ENCODE results near the gene KDM6A.
"Not testable (repeated sequence)": the region's sequence is repeated elsewhere in the genome, so short reads cannot be mapped to it uniquely, and the experiment has no call there.

KDM6A gene

DNA sequence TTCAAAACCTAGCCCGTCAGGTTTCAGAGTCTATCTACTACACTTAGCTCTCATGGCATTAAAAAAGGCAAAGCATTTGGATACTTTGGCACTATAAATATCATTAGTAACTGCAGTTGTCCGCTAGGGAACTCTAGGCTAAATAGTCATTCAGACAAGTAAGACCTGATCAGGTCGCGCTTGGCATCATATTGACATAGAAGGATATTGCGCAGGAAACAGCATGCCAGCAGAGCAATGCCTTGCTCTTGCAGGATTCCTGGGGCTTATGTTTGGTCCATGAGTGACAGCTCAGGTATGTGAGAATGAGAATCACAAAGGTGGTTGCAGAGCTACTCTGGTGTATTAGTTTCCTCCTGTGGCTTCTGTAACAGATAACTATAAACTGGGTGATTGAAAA, 62.7 kb downstream of the KDM6A start:
- TF ChIP-seq, protein P1, sequence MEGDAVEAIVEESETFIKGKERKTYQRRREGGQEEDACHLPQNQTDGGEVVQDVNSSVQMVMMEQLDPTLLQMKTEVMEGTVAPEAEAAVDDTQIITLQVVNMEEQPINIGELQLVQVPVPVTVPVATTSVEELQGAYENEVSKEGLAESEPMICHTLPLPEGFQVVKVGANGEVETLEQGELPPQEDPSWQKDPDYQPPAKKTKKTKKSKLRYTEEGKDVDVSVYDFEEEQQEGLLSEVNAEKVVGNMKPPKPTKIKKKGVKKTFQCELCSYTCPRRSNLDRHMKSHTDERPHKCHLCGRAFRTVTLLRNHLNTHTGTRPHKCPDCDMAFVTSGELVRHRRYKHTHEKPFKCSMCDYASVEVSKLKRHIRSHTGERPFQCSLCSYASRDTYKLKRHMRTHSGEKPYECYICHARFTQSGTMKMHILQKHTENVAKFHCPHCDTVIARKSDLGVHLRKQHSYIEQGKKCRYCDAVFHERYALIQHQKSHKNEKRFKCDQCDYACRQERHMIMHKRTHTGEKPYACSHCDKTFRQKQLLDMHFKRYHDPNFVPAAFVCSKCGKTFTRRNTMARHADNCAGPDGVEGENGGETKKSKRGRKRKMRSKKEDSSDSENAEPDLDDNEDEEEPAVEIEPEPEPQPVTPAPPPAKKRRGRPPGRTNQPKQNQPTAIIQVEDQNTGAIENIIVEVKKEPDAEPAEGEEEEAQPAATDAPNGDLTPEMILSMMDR (IDR thresholded peaks at IDR 0.05): no peak
- TF ChIP-seq ZFX (IDR thresholded peaks at IDR 0.05; ENCODE audit: borderline replicate concordance): no peak
- no peak overlapping the region for H3K27ac ChIP-seq

DNA sequence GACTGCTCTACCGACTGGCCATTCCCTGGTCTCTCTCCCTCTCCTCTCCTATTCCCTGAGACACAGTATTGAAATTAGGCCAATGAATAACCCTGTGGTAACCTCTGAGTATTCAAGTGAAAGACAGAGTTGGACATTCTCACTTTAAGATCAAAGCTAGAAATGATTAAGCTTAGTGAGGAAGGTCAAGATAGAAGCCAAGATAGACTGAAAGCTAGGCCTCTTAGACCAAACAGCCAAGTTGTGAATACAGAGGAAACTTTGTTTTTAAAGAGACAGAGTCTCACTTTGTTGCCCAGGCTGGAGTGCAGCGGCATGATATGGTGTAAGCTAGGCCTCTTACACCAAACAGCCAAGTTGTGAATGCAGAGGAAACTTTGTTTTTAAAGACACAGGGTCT, 64.6 kb downstream of the KDM6A start:
- H3K27ac ChIP-seq: no peak overlapping the region
- TF ChIP-seq, protein P1 (IDR thresholded peaks at IDR 0.05): no peak
- TF ChIP-seq ZFX (IDR thresholded peaks at IDR 0.05; ENCODE audit: borderline replicate concordance): no peak

DNA sequence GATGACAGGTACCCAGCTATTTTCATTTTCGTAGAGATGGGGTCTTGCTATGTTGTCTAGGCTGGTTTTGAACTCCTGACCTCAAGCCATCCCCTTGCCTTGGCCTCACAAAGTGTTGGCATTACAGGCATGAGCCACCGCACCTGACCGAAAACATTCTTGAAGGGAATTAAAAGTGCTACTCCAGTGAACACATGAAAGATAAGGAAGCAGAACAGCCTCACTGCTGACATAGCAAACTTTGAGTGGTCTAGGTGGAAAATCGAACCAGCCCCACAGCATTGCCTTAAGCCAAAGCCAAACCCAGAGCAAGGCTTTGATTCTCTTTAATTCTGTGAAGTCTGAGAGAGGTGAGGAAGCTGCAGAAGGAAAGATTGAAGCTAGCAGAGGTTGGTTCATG, 65.1 kb downstream of the KDM6A start:
- H3K27ac ChIP-seq: no peak overlapping the region
- TF ChIP-seq, protein P1 (IDR thresholded peaks at IDR 0.05): no peak
- no peak for TF ChIP-seq ZFX (IDR thresholded peaks at IDR 0.05; ENCODE audit: borderline replicate concordance)

DNA sequence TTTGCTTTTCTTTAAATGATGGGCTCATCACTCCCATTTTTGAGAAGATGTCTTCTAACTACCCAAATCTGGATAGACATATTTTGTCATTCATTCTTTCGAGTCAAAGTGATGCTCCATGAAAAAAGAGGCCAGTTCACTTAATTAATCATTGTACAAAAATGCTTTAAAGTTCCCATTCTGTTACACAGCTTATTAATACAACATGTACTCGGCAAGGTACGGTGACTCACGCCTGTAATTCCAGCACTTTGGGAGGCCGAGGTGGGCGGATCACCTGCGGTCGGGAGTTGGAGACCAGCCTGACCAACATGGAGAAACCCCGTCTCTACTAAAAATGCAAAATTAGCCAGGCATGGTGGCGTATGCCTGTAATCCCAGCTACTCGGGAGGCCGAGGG, 67.6 kb downstream of the KDM6A start:
- not testable (repeated sequence) for H3K27ac ChIP-seq

DNA sequence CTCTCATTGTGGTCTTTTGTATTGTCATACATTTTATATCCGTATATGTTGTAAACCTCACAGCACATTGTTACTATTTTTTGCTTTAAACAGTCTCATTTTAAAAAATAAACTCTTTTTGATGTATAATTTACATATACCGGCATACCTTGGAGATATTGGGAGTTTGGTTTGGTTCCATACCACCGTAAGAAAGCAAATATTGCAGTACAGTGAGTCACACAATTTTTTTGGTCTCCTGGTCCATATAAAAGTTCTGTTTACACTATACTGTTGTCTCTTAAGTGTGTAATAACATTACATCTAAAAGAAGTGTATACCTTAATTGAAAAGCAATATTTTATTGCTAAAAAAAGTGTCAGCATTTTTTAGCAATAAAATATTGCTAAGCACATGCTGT, 70.0 kb downstream of the KDM6A start:
- H3K27ac ChIP-seq: no peak overlapping the region
- TF ChIP-seq, protein P1 (IDR thresholded peaks at IDR 0.05): no peak
- TF ChIP-seq ZFX (IDR thresholded peaks at IDR 0.05; ENCODE audit: borderline replicate concordance): no peak

DNA sequence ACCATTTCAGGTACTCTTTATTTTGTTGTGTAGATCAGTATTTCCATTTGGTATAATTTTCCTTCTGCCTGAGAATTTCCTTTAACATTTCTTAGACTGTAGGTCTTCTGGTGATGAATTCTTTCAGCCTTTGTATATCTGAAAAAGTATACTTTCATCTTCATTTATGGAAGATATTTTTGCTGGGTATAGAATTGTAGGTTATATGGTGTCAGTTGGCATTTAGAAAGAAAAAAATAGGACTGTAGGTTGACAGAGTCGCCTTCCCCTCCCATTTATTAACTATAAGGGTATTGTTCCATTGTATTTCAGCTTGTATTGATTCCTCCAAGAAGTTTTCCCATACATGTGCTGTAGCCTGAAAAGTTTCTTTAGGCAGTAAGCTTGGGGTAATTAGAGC, 71.9 kb downstream of the KDM6A start:
- no peak overlapping the region for H3K27ac ChIP-seq
- TF ChIP-seq, protein P1 (IDR thresholded peaks at IDR 0.05): no peak
- no peak for TF ChIP-seq ZFX (IDR thresholded peaks at IDR 0.05; ENCODE audit: borderline replicate concordance)

DNA sequence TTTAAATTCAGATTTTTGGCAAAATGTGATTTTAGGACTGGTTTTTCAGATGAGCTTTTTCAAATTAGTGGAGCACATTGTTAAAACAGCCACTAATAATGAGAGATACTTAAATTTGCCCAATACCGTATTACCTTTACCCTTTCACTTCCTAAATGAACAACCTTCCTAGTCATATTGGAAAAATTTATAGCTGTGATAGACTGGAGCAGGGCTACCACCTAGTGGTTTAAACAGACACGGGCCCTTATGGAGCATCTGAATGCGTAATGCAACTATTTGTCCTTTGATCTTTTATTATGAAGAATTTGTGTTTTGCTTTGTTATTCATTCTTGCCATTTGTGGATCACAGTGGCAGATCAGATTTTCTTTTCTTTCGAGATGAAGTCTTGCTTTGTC, 72.7 kb downstream of the KDM6A start:
- TF ChIP-seq, protein P1 (IDR thresholded peaks at IDR 0.05): no peak
- no peak for TF ChIP-seq ZFX (IDR thresholded peaks at IDR 0.05; ENCODE audit: borderline replicate concordance)
- no peak overlapping the region for H3K27ac ChIP-seq

DNA sequence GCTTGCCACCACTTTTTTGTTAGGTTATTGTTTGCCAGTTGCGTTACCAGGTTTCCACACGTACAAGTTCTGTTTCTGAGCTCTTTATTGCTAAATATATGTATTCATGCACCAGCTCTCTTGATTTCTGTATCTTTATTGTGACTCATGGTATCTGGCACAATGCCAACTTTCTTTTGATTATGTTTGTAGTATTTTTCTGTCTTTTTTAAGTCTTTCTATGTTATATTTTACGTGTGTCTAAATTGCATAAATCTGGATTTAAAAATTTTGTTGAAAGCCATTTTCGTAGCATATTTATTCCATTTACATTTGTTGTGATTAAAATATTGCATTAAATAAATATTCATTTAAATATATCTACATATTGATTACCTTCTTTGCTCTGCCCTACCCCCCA, 73.8 kb downstream of the KDM6A start:
- no peak overlapping the region for H3K27ac ChIP-seq

More for the DNA sequence above, 73.8 kb downstream of the KDM6A start:
- no peak for TF ChIP-seq ZFX (IDR thresholded peaks at IDR 0.05; ENCODE audit: borderline replicate concordance)
- TF ChIP-seq, protein P1 (IDR thresholded peaks at IDR 0.05): no peak

Data from 22Rv1 (cell line).